Right renal cortex interstitium (tissue), 3 donors: Measurements from ENCODE around the gene HRC. TPM values are rescaled to one million over a fixed set of nuclear protein-coding genes. Genes with fewer than 3 reads are reported as not detected.

ENCODE experiments used
- DNase-seq, 3 donors: peaks; one replicate each; pipeline ENCODE4 v3.0.0-alpha.2; 2013; ENCODE audit warnings: low read depth in 3 of 3, low spot score in 2 of 3
- polyA plus RNA-seq, 3 donors: library from polyadenylated mRNA; unstranded; fragments of 120-200 nt; gene quantifications; one replicate each; pipeline ENCODE4 v1.2.1, GENCODE V29; 2013; ENCODE audit not compliant: insufficient read length in 3 of 3

Gene HRC
- polyA plus RNA-seq, 3 donors: 29.8 to 36.1 (median 35.5) TPM

DNA sequence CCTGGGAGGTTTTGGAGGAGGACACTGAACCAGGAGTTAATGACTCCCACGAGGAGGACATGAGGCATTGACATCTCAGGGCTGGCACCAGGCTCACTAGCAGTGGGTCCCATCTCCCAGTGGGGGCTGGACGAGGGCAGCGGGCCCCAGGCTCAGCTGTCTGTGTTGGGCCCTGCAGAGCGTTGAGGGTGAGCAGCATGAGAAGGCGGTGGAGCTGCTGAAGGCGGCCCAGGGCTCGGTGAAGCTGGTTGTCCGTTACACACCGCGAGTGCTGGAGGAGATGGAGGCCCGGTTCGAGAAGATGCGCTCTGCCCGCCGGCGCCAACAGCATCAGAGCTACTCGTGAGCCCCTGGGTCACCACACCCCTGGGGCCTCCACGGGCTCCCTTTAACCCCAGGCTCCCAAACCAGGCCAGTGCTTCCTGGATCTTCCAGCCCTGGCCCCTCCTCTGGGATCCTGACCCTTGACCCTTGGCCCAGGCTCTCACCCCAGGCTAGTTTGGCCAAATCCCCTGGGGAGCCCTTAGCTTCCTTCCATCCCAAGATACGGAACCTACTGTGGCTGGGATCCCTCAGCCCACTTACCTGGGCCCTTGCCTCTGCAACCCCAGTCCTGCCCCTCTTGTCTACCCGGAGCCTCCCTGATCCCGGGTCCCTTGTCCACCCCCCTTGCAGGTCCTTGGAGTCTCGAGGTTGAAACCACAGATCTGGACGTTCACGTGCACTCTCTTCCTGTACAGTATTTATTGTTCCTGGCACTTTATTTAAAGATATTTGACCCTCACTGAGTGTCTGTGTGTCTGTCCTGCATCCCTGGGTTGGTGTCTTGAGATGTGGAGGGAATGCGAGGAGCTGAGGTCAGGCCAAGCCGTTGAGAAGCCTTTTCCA lies 37.3 kb downstream of the HRC start:
- no peak for DNase-seq

GRCh38 chr19:49116544-49116943 lies 38.7 kb downstream of the HRC start:
- DNase-seq: no peak

GRCh38 chr19:49114630-49115363 lies 40.4 kb downstream of the HRC start:
- peak in 1 of 3 donors; percentile 46 for DNase-seq

- peak in 1 of 3 donors; percentile 52 for DNase-seq
These were observed 41.2 kb downstream of the HRC start, which contains the start of gene LIN7B for GRCh38 chr19:49113762-49114629. TSS of gene LIN7B (plus strand) at chr19:49114370. CDS start at chr19:49114405, 35 bp downstream.

DNA sequence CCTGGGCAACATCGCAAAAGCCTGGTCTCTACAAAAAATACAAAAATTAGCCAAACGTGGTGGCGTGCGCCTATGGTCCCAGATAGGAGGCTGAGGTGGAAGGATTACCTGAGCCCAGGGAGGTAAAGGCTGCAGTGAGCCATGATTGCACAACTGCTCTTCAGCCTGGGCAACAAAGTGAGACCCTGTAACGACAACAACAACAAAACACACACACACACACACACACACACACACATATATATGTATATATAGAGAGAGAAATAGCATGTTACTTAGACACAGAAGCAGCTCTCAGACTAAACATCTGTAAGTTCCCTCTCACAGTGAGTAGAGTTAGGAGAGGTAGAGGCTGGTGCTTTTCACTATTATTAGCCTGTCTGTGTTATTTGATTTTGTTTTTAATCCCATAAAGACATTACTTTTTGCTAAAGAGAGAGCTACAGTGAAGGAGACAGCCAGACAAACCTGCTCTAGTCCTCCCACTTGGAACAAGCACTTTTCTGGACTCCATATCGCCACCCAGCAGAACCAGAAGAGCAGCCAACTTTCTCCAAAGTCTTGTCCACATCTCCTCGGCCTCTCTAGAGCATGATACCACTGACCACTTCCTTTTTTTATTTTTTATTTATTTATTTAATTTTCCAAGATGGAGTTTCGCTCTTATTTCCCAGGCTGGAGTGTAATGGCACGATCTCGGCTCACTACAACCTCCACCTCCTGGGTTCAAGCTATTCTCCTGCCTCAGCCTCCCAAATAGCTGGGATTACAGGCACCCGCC lies 43.8 kb downstream of the HRC start:
- DNase-seq: no peak

DNA sequence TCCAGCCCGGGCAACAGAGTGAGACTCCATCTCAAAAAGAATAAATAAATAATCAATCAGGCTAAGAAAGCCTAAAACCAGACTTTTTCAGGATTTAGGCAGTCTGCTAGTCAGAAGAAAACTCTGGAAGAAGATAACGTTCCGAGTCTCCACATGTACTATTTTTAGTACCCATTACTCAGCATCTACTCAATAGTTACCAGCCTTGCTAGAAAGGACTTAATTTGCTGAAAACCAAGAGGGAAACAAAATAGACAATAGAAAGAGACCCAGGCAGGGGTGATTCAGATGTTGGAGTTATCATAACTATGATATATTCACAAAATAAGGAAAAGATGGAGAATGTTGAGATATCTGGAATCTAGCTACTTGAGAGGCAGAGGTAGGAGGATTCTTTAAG lies 44.6 kb downstream of the HRC start:
- DNase-seq: no peak

- DNase-seq: no peak
These were observed 45.5 kb downstream of the HRC start for GRCh38 chr19:49109569-49110233.

- DNase-seq: no peak
These were observed 46.1 kb downstream of the HRC start for GRCh38 chr19:49109051-49109450.

GRCh38 chr19:49107625-49108459 lies 47.4 kb downstream of the HRC start:
- no peak for DNase-seq

GRCh38 chr19:49106648-49107135 lies 48.5 kb downstream of the HRC start:
- DNase-seq: no peak

DNA sequence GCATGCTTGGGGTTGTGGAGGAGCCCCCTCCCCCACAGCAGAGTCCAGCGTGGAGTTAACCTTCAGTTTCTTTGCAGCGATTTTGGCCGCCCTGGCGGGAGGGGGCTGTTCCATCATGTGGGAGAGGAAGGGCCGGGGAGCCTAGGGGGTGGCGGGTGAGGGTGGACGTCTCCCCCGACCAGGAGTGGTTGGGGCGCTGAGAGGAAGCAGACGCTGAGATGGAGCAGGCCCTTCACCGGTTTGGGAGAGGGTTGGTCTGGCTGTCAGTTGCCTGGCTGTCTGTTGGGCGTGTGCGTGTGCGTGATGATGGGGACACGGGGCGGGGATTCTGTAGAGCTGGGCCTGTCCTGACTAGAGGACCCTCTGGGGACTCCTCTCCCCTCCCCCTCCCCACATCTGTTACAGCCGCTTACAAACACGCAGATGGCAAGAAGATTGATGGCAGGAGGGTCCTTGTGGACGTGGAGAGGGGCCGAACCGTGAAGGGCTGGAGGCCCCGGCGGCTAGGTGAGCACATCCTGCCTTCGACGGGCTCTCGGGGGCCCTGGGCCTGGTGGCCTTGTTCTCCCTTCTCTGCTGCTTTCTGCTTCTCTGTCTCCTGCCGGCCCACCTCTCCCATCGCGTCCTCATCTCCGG lies 50.8 kb downstream of the HRC start:
- no peak for DNase-seq

GRCh38 chr19:49103331-49104085 lies 51.7 kb downstream of the HRC start:
- no peak for DNase-seq

- DNase-seq: no peak
These were observed 52.9 kb downstream of the HRC start for GRCh38 chr19:49102303-49102702.
